Stimulated activated effector memory CD8-positive, alpha-beta T cell treated with anti-CD3 and anti-CD28 coated beads, Interleukin-12 subunit alpha, Interleukin-12 subunit beta, amount 100 ng/mL, for 72 hours (primary cell): ENCODE measurements around the gene PLXDC1.
A peak's percentile ranks its signal among the peaks of the same experiment; 100 is the strongest.

Experiments
- ATAC-seq: fragments of 150-1000 bp; cut with Tn5 transposase; 2 replicates; pipeline ENCODE4 v1.10.0; 2021
- DNase-seq, 2 donors: peaks; one replicate each; pipeline ENCODE4 v3.0.0; 2021 to 2022; ENCODE audit warnings: low spot score in 2 of 2
- H3K27ac Mint-ChIP-seq: one replicate; pipeline ENCODE4 v1.8.0; 2022; ENCODE audit warnings: mild to moderate bottlenecking, mixed read lengths
- H3K36me3 Mint-ChIP-seq: one replicate; pipeline ENCODE4 v1.8.0; 2022; ENCODE audit warnings: mild to moderate bottlenecking, mixed read lengths
- H3K4me1 Mint-ChIP-seq: one replicate; pipeline ENCODE4 v1.8.0; 2022; ENCODE audit warnings: mixed read lengths
- H3K4me3 Mint-ChIP-seq: one replicate; pipeline ENCODE4 v1.8.0; 2022; ENCODE audit warnings: mild to moderate bottlenecking, mixed read lengths
- H3K9me3 Mint-ChIP-seq: one replicate; pipeline ENCODE4 v1.8.0; 2022; ENCODE audit warnings: mixed read lengths

PLXDC1 gene

DNA sequence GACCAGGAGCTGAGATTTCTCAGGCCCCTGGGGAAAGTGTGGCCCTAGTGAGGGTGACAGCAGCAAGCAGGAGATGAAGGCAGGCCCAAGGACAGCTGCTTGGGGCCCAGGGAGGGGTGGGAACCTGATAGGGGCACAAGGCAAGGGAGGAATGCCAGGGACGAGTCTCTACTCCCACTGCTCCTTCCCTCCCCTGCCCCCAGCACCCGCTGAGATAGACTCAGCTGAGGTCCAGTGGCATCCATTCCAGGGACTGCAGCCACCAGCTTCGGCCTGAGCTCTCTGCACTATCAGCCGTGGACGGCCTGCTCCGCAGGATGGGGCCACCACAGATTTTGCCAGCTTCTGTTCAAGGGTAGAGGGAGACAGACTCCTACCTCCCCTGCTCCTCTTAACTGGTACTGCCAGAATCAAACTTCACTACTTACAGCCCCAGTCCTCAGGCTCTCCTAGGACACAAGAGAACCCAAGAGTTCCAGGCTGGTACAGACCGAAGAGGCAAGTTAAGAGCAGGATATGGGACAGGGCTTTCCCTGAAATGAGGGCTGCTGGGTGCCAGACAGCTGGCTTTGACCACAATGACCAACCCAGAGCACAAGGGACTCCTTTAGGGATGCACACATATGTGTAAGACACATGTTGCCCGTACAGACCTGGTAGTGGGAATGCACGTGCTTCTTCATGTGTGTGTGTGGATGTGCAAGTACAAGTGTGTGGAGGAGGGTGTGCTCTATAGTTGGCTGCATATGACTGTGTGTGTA, 40.5 kb upstream of the PLXDC1 start:
- ATAC-seq (no peak), DNase-seq (no peak)
- H3K4me3 Mint-ChIP-seq: no peak overlapping the region
- H3K9me3 Mint-ChIP-seq: no peaks in the 10 kb centered on the region
- peaks cover 67% of the 10 kb centered on the region for H3K36me3 Mint-ChIP-seq
- H3K27ac Mint-ChIP-seq: peak overlapping the region; percentile 63
- H3K4me1 Mint-ChIP-seq: peaks cover 40% of the 10 kb centered on the region

DNA sequence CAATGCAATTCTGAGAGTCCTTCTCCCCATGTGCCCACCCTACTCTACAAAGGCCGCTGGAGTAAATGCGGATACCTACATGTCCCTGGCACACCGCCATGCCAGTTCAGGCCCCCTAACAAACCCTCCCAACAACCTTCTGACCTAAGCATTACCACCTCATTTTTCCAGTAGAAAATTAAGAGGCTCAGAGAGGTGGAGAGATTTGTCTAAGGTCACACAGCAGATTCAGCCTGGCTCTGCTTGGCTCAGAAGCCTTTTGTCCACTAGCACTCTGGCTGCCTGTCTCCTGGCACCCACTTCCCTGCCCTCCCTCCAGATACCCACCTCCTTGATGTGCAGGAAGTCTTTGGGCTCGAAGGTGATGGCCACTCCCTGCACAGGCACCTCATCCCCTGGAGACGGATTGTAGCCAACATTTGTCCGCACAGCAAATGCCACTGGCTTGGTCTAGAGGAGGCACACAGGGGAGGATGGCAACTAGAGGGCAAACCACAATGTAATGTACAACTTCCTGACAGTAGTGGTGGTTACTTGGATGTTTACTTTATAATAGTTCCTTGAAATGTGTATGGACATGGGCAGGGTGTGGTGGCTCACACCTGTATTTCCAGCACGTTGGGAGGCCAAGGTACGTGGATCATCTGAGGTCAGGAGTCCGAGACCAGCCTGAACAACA, 35.9 kb upstream of the PLXDC1 start:
- DNase-seq: no peak
- no peak for ATAC-seq
- Mint-ChIP-seq H3K9me3 (no peaks in the 10 kb centered on the region), H3K27ac (no peak overlapping the region), H3K4me3 (no peak overlapping the region), H3K36me3 (peaks cover 88% of the 10 kb centered on the region), H3K4me1 (peaks cover 3% of the 10 kb centered on the region)

DNA sequence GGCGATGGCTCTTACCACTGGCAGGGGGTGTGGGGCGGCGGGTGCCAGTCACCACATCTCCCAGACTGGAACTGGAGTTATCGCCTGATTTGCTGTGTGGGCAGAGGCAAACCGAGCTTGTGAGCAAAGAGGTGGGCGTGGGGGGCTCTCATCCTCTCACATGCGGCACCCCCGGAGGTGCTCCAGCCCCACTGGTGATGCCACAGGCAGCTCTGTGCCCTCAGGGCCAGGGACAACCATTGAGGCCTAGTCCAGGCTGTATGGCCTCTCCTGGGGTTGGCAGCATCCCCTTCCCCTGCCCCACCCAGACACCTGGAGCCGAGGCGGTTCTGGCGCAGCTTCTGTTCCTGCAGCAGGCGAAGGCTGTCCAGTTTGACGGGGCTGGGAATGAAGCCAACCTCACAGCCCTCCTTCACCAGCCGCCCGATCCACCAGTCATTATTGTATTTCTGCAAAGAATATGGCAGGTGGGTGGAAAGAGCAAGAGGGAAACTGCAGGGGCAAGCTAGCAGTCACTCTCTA, 35.1 kb upstream of the PLXDC1 start:
- Mint-ChIP-seq H3K27ac (no peak overlapping the region), H3K9me3 (no peaks in the 10 kb centered on the region), H3K36me3 (peaks cover 88% of the 10 kb centered on the region), H3K4me1 (no peaks in the 10 kb centered on the region), H3K4me3 (no peak overlapping the region)
- DNase-seq (no peak), ATAC-seq (no peak)

DNA sequence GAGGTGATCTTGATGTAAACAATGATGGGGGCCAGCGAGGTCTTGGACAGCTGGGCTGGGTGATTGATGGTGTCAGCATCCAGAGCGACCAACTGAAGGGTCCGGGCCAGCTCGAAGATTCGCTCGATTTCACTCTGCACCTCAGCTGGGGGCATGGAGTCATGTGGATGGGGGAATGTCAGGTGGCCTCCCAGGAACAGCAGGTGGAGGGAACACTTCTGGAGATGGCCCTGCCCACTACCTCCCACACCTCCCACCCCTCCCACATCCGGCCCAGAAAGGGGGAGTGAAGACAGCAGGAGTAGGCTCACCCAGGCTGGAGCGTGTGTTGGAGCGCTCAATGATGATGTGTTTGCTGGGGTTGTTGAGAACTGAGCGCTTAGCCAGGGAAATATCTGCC, 32.3 kb upstream of the PLXDC1 start:
- Mint-ChIP-seq H3K4me1 (no peaks in the 10 kb centered on the region), H3K36me3 (peaks cover 88% of the 10 kb centered on the region), H3K4me3 (no peak overlapping the region), H3K9me3 (no peaks in the 10 kb centered on the region), H3K27ac (peak overlapping the region; percentile 64)
- DNase-seq: no peak
- ATAC-seq: no peak

DNA sequence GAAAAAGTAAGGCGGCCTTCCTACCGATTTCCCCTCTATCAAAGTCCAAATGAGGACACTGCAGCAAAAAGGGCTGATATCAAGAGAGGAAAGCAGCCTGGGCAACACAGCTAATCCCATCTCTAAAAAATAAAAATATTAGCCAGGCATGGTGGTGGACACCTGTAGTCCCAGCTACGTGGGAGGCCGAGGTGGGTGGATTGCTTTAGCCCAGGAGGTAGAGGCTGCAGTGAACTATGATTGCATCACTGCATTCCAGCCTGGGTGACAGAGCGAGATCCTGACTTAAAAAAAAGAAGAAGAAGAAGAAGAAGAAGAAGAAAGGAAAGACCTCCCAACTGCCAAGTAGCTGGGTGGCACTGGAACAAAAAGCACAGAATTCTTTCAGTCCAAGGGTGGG, 31.6 kb upstream of the PLXDC1 start:
- DNase-seq (no peak), ATAC-seq (no peak)
- Mint-ChIP-seq H3K27ac (peak overlapping the region; percentile 64), H3K4me3 (no peak overlapping the region), H3K9me3 (no peaks in the 10 kb centered on the region), H3K36me3 (peaks cover 88% of the 10 kb centered on the region), H3K4me1 (no peaks in the 10 kb centered on the region)

DNA sequence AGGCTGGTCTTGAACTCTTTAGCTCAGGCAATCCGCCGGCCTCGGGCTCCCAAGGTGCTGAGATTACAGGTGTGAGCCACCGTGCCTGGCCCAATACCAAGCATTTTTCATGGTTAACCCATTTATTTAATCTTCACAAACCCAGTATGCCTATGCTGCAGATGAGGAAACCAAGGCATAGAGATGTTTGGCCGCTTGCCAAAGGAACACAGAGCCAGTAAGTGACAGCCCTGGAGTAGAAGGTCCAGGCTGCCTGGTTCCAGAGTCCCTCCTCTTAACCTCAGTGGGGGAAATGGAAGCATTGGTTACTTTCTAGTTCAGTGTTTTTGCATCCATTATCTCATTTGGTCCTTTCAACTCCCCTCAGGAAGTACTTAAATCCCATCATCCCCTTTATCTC, 29.9 kb upstream of the PLXDC1 start:
- Mint-ChIP-seq H3K27ac (no peak overlapping the region), H3K4me1 (peaks cover 5% of the 10 kb centered on the region), H3K4me3 (no peak overlapping the region), H3K9me3 (no peaks in the 10 kb centered on the region), H3K36me3 (peaks cover 91% of the 10 kb centered on the region)
- ATAC-seq: no peak
- no peak for DNase-seq

DNA sequence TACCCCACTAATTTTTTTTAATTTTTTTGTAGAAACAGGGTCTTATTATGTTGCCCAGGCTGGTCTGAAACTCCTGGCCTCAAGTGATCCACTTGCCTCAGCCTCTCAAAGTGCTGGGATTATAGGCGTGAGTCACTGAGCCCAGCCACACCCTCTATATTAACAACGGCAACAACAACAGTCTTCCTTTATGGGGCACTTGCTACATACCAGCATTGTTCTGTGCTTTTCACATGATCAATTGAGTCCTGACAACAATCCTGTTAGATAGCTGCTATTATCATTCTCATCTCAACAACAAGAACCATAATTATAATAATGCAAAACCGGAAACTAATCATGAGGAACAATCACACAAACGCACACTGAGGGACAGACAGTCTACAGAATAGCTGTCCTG, 27.1 kb upstream of the PLXDC1 start:
- Mint-ChIP-seq H3K36me3 (peaks cover 81% of the 10 kb centered on the region), H3K27ac (no peak overlapping the region), H3K4me3 (no peak overlapping the region), H3K9me3 (no peaks in the 10 kb centered on the region), H3K4me1 (peaks cover 26% of the 10 kb centered on the region)
- no peak for ATAC-seq
- no peak for DNase-seq

DNA sequence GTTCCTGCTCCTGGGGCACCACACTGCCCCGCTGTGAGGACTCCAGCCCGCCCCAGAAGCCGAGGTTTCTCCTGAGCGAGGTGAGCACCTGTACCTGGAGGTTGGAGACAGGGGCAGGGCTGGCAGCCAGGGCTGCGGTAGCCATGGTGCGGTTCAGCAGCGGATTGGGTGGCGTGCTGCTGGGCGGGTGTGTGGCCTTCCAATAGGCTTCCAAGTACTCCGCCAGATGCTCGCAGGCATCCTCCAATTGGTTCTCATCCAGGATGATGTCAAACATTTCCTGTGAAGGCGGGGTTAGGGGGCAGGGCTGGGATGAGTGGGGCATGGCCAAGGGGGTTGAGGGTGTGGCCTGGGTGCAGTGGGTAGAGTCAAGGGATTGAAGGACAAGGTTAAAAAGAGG, 25.8 kb upstream of the PLXDC1 start:
- Mint-ChIP-seq H3K27ac (peak overlapping the region; percentile 55), H3K9me3 (no peaks in the 10 kb centered on the region), H3K36me3 (peaks cover 77% of the 10 kb centered on the region), H3K4me1 (peaks cover 31% of the 10 kb centered on the region), H3K4me3 (no peak overlapping the region)
- DNase-seq: no peak
- ATAC-seq: no peak

DNA sequence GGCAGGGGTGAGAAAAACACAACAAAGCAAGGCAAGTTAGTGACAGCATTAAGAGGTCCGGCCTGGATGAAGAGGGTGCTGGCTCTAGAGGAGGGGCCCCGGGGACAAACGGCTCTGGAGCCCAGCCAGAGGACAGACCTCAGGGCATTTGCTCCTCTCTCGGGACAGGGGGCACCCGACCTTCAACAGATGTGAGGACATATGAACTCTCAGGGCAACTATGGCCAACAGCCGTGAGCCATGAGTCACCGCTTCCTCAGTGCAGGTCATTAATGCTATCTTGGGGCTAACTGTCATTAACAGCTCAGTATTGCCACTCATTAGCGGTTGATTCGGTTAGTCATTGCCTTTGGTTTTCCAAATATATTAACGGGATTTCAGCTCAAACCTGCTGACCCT, 24.3 kb upstream of the PLXDC1 start:
- ATAC-seq: no peak

DNA sequence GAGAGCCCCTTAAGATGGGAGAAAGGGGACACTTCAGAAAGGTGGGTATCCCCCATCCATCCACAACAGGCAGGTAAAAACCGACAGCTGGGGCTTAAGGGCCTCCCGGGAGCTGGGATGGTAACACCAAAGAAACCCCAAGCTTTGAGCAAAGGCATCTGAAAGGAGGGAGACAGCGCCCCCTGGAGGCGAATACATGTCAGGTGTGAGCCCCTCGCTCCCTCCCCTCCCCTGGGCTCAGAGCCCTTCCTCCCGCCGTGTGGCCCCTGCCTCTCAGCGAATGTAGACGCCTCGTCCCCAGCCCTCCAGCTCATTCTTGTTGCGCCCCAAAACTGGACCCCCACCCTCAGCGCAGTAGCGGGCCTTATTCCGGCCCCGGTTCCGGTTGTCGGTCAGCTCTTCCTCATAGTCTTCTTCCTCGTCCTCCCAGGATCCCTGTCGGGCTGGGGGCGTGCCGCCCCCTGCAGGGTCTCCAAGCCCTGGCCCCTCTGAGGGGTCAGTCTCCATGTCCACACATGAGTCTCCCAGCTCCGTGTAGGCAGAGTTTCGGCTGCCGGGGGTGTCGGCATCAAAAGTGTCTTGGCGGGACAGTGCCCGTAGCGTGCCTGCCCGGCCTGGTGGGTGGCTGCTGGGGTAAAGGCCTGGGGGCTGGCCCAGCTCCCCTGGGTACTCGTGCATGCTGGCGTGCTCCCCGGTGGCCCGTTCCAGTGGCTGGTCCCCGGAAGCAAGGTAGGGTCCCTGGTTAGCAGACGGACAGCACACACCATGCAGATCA, 23.7 kb upstream of the PLXDC1 start:
- ATAC-seq (peak; percentile 79), DNase-seq (peak; percentile 59 to 83)
- Mint-ChIP-seq H3K27ac (no peak overlapping the region), H3K4me1 (peaks cover 34% of the 10 kb centered on the region), H3K4me3 (no peak overlapping the region), H3K36me3 (peaks cover 60% of the 10 kb centered on the region), H3K9me3 (no peaks in the 10 kb centered on the region)

More for the DNA sequence above, 24.3 kb upstream of the PLXDC1 start:
- no peak for DNase-seq
- no peaks in the 10 kb centered on the region for H3K9me3 Mint-ChIP-seq
- no peak overlapping the region for H3K27ac Mint-ChIP-seq
- no peak overlapping the region for H3K4me3 Mint-ChIP-seq
- H3K36me3 Mint-ChIP-seq: peaks cover 66% of the 10 kb centered on the region
- H3K4me1 Mint-ChIP-seq: peaks cover 34% of the 10 kb centered on the region

DNA sequence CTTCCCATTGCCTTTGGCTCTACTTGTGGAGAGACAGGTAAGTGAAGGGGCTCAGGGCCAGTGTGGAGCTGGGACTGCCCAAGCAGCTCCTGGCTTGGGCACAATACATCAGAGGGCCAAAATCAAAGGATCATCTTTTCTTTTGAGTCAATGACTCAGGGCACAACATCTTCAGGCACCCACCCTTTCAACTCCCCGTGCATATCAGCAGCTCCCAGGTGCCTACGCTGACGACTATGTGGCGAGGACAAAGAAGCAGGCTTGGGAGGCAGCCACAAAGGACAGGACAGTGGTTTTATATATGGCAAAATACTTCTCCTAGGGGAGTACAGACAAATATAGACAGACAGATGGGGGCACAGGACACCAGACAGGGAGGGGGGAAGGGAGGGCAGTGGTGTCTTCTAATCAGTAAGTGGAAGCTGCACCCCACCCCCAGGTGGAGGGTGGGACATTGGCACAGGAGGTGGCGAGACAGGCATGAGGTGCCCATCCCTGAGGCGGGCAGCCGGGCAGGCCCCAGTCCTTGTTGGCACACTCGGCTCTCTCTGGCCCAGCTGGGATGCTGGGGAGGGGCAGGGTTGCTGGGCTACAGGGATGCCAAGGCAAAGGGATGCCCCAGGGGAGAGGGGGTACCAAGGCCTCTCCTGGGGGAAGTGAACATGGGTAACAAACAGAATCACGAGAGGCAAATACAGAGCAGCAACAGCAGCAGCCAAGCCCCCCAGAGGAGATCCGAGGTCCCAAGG, 22.3 kb upstream of the PLXDC1 start:
- H3K4me1 Mint-ChIP-seq: peaks cover 34% of the 10 kb centered on the region
- H3K27ac Mint-ChIP-seq: no peak overlapping the region

DNA sequence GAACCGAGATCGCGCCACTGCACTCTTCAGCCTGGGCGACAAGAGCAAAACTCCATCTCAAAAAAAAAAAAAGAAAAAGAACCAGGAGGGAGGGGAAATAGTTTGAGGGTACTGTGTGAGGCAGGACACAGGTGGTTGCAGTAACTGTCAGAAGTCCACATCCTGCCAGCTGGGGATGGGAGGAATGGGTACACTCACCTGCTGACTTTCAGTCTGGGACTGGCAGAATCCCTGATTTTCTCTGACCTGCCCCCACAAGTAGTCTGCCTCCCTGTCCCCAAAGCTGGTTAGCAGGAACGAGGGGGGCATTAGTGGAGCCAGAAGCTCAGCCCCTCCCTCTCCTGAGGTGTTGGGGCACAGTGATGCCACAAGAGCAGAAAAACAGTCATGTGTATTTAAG, 21.6 kb upstream of the PLXDC1 start:
- H3K4me3 Mint-ChIP-seq: no peak overlapping the region
- peak overlapping the region; percentile 70 for H3K27ac Mint-ChIP-seq
- H3K4me1 Mint-ChIP-seq: peaks cover 34% of the 10 kb centered on the region
- H3K36me3 Mint-ChIP-seq: peaks cover 40% of the 10 kb centered on the region
- ATAC-seq (no peak), DNase-seq (no peak)
- no peaks in the 10 kb centered on the region for H3K9me3 Mint-ChIP-seq

More for the DNA sequence above, 22.3 kb upstream of the PLXDC1 start:
- no peaks in the 10 kb centered on the region for H3K9me3 Mint-ChIP-seq
- ATAC-seq (no peak), DNase-seq (no peak)
- H3K4me3 Mint-ChIP-seq: no peak overlapping the region
- peaks cover 46% of the 10 kb centered on the region for H3K36me3 Mint-ChIP-seq

DNA sequence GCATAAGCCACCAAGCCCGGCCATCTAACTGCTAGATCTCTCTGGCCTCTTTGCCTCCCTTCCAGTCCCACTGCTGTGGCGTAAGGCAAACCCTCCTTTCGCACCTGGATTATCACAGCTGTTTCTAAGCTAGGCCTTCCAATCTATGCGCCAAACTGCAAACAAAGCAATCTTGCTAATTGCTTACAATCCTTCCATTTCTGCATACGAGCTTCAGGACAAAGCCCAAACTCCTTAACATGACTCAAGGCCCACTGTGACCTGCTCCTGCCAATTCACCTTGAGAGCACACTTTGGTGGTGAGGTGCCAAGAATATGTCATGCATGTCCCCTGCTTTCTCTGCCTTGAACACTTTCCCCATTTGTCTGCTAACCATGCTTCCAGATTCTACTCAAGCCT, 20.5 kb upstream of the PLXDC1 start:
- peaks cover 44% of the 10 kb centered on the region for H3K4me1 Mint-ChIP-seq
- peaks cover 28% of the 10 kb centered on the region for H3K36me3 Mint-ChIP-seq
- no peak overlapping the region for H3K4me3 Mint-ChIP-seq
- peak overlapping the region; percentile 70 for H3K27ac Mint-ChIP-seq
- ATAC-seq (no peak), DNase-seq (no peak)
- no peaks in the 10 kb centered on the region for H3K9me3 Mint-ChIP-seq

DNA sequence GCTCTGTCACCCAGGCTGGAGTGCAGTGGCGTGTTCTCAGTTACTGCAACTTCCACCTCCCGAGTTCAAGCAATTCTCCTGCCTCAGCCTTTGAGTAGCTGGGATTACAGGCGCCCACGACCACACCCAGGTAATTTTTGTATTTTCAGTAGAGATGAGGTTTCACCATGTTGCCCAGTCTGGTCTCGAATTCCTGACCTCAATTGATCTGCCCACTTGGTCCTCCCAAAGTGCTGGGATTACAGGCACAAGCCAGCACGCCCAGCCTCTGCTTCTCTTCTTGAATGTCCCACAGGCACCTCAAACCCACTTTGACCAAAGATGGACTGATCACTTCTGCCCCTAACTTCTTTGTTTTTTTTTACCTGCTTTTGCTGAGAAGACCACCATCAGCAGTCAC, 19.1 kb upstream of the PLXDC1 start:
- no peak for DNase-seq
- no peak overlapping the region for H3K4me3 Mint-ChIP-seq
- H3K27ac Mint-ChIP-seq: no peak overlapping the region
- no peak for ATAC-seq
- no peaks in the 10 kb centered on the region for H3K9me3 Mint-ChIP-seq
- peaks cover 22% of the 10 kb centered on the region for H3K36me3 Mint-ChIP-seq
- peaks cover 43% of the 10 kb centered on the region for H3K4me1 Mint-ChIP-seq

DNA sequence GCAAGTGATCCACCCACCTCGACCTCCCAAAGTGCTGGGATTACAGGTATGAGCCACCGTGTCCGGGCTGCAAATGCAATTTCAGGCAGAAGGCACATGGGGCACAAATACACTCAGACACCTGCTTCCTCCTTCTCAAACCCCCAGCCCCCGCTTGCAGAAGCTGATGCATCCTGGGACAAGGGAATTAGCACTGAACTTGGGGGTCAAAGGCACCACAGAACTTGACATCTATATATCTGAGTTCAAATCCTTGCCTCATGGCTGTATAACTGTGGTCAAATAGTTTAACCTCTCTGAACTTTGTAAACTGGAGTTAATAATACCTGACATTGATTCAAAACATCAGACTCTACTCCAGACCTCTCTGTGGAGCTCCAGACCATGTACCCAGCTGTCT, 18.7 kb upstream of the PLXDC1 start:
- H3K4me1 Mint-ChIP-seq: peaks cover 41% of the 10 kb centered on the region
- no peak for ATAC-seq

More for the DNA sequence above, 18.7 kb upstream of the PLXDC1 start:
- Mint-ChIP-seq H3K9me3 (no peaks in the 10 kb centered on the region), H3K4me3 (no peak overlapping the region), H3K27ac (no peak overlapping the region), H3K36me3 (peaks cover 19% of the 10 kb centered on the region)
- no peak for DNase-seq
